ENCODE results near the gene SSC4D. TPM values are rescaled to one million over a fixed set of nuclear protein-coding genes. Genes with fewer than 3 reads are reported as not detected.
"Not testable (repeated sequence)": the region's sequence is repeated elsewhere in the genome, so short reads cannot be mapped to it uniquely, and the experiment has no call there.

The SSC4D gene
- total RNA-seq, 3 donors from 2014 or later (not counting 1 experiment from before 2014, with no cell fraction given): 0.40 TPM; not detected in 2

DNA sequence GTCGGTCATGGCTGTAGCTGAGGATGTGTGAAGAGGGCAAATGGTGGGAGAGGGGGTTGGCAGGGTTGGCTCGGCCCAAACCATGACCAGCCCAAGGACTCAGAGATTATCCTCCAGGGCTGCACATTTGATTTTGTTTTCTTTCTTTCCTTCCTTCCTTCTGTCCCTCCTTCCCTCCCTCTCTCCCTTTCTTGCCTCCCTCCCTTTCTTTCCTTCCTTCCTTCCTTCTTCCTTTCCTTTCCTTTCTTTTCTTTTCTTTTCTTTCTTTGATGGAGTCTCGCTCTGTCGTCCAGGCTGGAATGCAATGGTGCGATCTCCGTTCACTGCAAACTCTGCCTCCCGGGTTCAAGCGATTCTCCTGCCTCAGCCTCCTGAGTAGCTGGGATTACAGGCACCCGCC is 3.8 kb downstream of the SSC4D start:
- H3K4me3 Mint-ChIP-seq: no peak overlapping the region
- H3K27ac Mint-ChIP-seq: no peak overlapping the region
- H3K36me3 ChIP-seq (ENCODE audit: control insufficient read depth, insufficient read depth, low read length): no peaks in the 10 kb centered on the region
- H3K36me3 Mint-ChIP-seq: no peaks in the 10 kb centered on the region
- no peaks in the 10 kb centered on the region for H3K9me3 ChIP-seq (ENCODE audit: control insufficient read depth, insufficient read depth, low read length)
- no peak overlapping the region for H3K27ac ChIP-seq (ENCODE audit: low read length)
- H3K9me3 Mint-ChIP-seq: no peaks in the 10 kb centered on the region
- TF ChIP-seq, protein P1, sequence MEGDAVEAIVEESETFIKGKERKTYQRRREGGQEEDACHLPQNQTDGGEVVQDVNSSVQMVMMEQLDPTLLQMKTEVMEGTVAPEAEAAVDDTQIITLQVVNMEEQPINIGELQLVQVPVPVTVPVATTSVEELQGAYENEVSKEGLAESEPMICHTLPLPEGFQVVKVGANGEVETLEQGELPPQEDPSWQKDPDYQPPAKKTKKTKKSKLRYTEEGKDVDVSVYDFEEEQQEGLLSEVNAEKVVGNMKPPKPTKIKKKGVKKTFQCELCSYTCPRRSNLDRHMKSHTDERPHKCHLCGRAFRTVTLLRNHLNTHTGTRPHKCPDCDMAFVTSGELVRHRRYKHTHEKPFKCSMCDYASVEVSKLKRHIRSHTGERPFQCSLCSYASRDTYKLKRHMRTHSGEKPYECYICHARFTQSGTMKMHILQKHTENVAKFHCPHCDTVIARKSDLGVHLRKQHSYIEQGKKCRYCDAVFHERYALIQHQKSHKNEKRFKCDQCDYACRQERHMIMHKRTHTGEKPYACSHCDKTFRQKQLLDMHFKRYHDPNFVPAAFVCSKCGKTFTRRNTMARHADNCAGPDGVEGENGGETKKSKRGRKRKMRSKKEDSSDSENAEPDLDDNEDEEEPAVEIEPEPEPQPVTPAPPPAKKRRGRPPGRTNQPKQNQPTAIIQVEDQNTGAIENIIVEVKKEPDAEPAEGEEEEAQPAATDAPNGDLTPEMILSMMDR (IDR thresholded peaks at IDR 0.05): no peak
- peaks cover 0 to 5% of the 10 kb centered on the region in 2 donors for H3K4me1 Mint-ChIP-seq
- ATAC-seq: no peak
- DNase-seq: no peak
- intact Hi-C loops (cut with micrococcal nuclease): no loop called here
- no peak overlapping the region for H3K4me3 ChIP-seq (ENCODE audit: low read length)
- no peaks in the 10 kb centered on the region for H3K27me3 ChIP-seq (ENCODE audit: control insufficient read depth, insufficient read depth, low read length)
- WGBS (ENCODE audit: insufficient coverage): 83% methylated on average over 9 of the region's 9 CpGs
- H3K4me1 ChIP-seq (ENCODE audit: control insufficient read depth, insufficient read depth, low read length): peaks cover 4% of the 10 kb centered on the region
- H3K27me3 Mint-ChIP-seq (ENCODE audit: low read depth in 2 of 2): peaks cover 0 to 3% of the 10 kb centered on the region in 2 donors

DNA sequence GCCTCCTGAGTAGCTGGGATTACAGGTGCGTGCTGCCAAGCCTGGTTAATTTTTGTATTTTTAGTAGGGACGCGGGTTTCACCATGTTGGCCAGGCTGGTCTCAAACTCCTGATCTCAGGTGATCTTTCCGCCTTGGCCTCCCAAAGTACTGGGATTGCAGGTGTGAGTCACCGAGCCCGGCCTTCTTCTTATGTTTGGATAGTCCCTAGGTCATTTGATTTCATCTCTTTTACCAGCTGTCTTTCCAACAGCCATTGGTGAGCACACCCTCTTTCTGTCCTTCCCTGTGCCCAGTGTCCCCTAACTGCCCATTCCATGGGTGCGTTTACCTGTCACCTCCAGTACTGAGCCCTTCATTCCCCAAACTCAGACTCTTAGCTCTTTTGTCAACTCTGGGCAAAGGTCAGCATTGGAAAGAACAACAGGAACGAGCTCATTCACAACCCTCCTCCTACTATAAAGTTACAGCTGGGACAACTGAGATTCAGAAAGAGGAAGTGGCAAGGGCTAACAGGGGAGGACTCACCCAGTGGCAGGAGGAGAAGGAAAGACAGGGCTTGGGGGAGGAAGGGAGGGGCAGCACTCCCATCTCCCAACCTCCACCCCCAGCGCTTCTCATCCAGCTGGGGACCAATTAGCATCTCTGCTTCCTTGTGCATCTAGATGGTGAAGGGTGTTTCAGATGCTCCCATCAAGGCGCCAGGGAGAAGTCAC is 5.6 kb downstream of the SSC4D start:
- no peaks in the 10 kb centered on the region for H3K36me3 ChIP-seq (ENCODE audit: control insufficient read depth, insufficient read depth, low read length)
- no peak overlapping the region for H3K27ac ChIP-seq (ENCODE audit: low read length)
- TF ChIP-seq, protein P1 (IDR thresholded peaks at IDR 0.05): no peak
- Mint-ChIP-seq H3K9me3 (no peaks in the 10 kb centered on the region), H3K36me3 (no peaks in the 10 kb centered on the region), H3K4me3 (no peak overlapping the region), H3K27ac (no peak overlapping the region), H3K27me3 (ENCODE audit: low read depth in 2 of 2) (peaks cover 0 to 3% of the 10 kb centered on the region in 2 donors), H3K4me1 (peaks cover 0 to 5% of the 10 kb centered on the region in 2 donors)
- WGBS (ENCODE audit: insufficient coverage): 74% methylated on average over 10 of the region's 10 CpGs
- intact Hi-C loops (cut with micrococcal nuclease): no loop called here
- H3K4me3 ChIP-seq (ENCODE audit: low read length): no peak overlapping the region
- DNase-seq (no peak), ATAC-seq (no peak)
- H3K27me3 ChIP-seq (ENCODE audit: control insufficient read depth, insufficient read depth, low read length): no peaks in the 10 kb centered on the region
- H3K9me3 ChIP-seq (ENCODE audit: control insufficient read depth, insufficient read depth, low read length): no peaks in the 10 kb centered on the region
- H3K4me1 ChIP-seq (ENCODE audit: control insufficient read depth, insufficient read depth, low read length): peaks cover 4% of the 10 kb centered on the region

DNA sequence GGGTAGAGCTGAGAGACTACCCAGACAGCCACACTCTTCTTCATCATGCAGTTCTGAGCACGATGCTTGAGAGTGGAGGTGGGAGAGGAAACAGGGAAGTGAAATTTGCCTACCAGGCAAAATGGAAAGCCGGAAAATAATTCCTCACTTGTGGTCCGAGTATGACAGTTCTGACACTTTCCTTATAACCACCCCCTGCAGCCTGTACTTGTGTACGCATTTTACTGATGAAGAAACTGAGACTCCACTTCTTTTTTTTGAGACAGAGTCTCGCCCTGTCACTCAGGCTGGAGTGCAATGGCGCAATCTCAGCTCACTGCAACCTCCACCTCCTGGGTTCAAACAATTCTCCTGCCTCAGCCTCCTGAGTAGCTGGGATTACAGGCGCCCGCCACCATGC is 6.4 kb downstream of the SSC4D start:
- H3K4me1 Mint-ChIP-seq; H3K9me3 ChIP-seq (ENCODE audit: control insufficient read depth, insufficient read depth, low read length); H3K27me3 ChIP-seq (ENCODE audit: control insufficient read depth, insufficient read depth, low read length); H3K36me3 Mint-ChIP-seq; H3K4me3 Mint-ChIP-seq; H3K27ac ChIP-seq (ENCODE audit: low read length); ATAC-seq; H3K4me1 ChIP-seq (ENCODE audit: control insufficient read depth, insufficient read depth, low read length); H3K27me3 Mint-ChIP-seq (ENCODE audit: low read depth in 2 of 2); H3K9me3 Mint-ChIP-seq; H3K27ac Mint-ChIP-seq; DNase-seq; H3K36me3 ChIP-seq (ENCODE audit: control insufficient read depth, insufficient read depth, low read length); H3K4me3 ChIP-seq (ENCODE audit: low read length); intact Hi-C loops (cut with micrococcal nuclease): not testable (repeated sequence)
- 79% methylated on average over 6 of the region's 8 CpGs for WGBS (ENCODE audit: insufficient coverage)

DNA sequence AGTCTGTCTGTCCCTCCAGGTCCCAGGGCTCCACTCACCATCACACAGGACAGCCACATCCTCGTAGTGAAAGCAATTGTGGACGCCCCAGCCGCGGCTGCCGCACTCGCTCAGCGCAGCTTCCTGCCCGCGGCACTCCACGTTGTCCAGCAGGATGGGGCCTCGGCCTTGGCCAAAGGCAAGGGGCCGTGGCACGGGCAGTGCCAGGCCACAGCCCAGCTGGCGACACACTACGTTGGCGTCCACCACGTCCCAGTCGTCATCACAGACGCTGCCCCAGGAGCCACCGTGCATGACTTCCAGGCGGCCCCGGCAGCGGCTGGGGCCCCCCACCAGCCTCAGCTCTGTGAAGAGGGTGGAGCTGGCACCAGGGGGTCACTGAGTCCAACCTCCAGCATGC is 9.2 kb downstream of the SSC4D start:
- no peaks in the 10 kb centered on the region for H3K36me3 ChIP-seq (ENCODE audit: control insufficient read depth, insufficient read depth, low read length)
- no peak for DNase-seq
- no peaks in the 10 kb centered on the region for H3K27me3 Mint-ChIP-seq (ENCODE audit: low read depth in 2 of 2)
- H3K4me1 ChIP-seq (ENCODE audit: control insufficient read depth, insufficient read depth, low read length): peaks cover 21% of the 10 kb centered on the region
- no peaks in the 10 kb centered on the region for H3K36me3 Mint-ChIP-seq
- H3K4me3 Mint-ChIP-seq: no peak overlapping the region
- WGBS (ENCODE audit: insufficient coverage): 94% methylated on average over 23 of the region's 23 CpGs
- H3K4me1 Mint-ChIP-seq: peaks cover 6 to 18% of the 10 kb centered on the region in 2 donors
- intact Hi-C loops (cut with micrococcal nuclease): no loop called here
- H3K9me3 ChIP-seq (ENCODE audit: control insufficient read depth, insufficient read depth, low read length): no peaks in the 10 kb centered on the region
- no peak overlapping the region for H3K27ac ChIP-seq (ENCODE audit: low read length)
- H3K27ac Mint-ChIP-seq: no peak overlapping the region
- no peaks in the 10 kb centered on the region for H3K27me3 ChIP-seq (ENCODE audit: control insufficient read depth, insufficient read depth, low read length)
- H3K4me3 ChIP-seq (ENCODE audit: low read length): no peak overlapping the region
- no peaks in the 10 kb centered on the region for H3K9me3 Mint-ChIP-seq
- TF ChIP-seq, protein P1 (IDR thresholded peaks at IDR 0.05): no peak
- ATAC-seq: no peak

Data from natural killer cell (primary cell).